Smooth muscle cell (in vitro differentiated cells): ENCODE results near the gene SLC25A33. TPM values are rescaled to one million over a fixed set of nuclear protein-coding genes. Genes with fewer than 3 reads are reported as not detected.
"Not testable (repeated sequence)": the region's sequence is repeated elsewhere in the genome, so short reads cannot be mapped to it uniquely, and the experiment has no call there.

ENCODE experiments used
- DNase-seq: peaks from one replicate; lab custom pipeline; 2025; ENCODE audit not compliant: unreplicated experiment; lab: John Stamatoyannopoulos, UW
- H2AFZ ChIP-seq: fragments of 200-600 bp; sonication (generic); 2 replicates; pipeline ENCODE4 v1.6.0; 2016; ENCODE audit warnings: antibody characterized with exemption, low read depth, mild to moderate bottlenecking
- H3F3A ChIP-seq: fragments of 200-600 bp; sonication (generic); 2 replicates; pipeline ENCODE4 v1.6.0; 2017; ENCODE audit warnings: antibody characterized with exemption, low read depth
- H3K27ac ChIP-seq: fragments of 200-600 bp; sonication (generic); 2 replicates; pipeline ENCODE4 v1.5.1; 2016; ENCODE audit warnings: low read depth, mild to moderate bottlenecking
- H3K27me3 ChIP-seq: fragments of 200-600 bp; sonication (generic); 2 replicates; pipeline ENCODE4 v1.6.1; 2016; ENCODE audit warnings: low read depth, mild to moderate bottlenecking
- H3K36me3 ChIP-seq: fragments of 200-600 bp; sonication (generic); 2 replicates; pipeline ENCODE4 v1.5.1; 2016; ENCODE audit warnings: low read depth
- H3K4me1 ChIP-seq: fragments of 200-600 bp; sonication (generic); 2 replicates; pipeline ENCODE4 v1.5.1; 2016; ENCODE audit warnings: low read depth
- H3K4me2 ChIP-seq: fragments of 200-600 bp; sonication (generic); 2 replicates; pipeline ENCODE4 v1.6.0; 2016; ENCODE audit warnings: mild to moderate bottlenecking
- H3K4me3 ChIP-seq: fragments of 200-600 bp; sonication (generic); 2 replicates; pipeline ENCODE4 v1.5.1; 2016; ENCODE audit warnings: mild to moderate bottlenecking
- H3K79me2 ChIP-seq: fragments of 200-600 bp; sonication (generic); 2 replicates; pipeline ENCODE4 v1.6.0; 2016; ENCODE audit warnings: low read depth, mild to moderate bottlenecking
- H3K9ac ChIP-seq: fragments of 200-600 bp; sonication (generic); 2 replicates; pipeline ENCODE4 v1.6.0; 2016; ENCODE audit warnings: low read depth
- H3K9me3 ChIP-seq: fragments of 200-600 bp; sonication (generic); replicated peaks from 2 replicates; pipeline ENCODE4 v1.5.1; 2016; ENCODE audit warnings: low read depth
- H4K20me1 ChIP-seq: fragments of 200-600 bp; sonication (generic); 2 replicates; pipeline ENCODE4 v1.6.0; 2016; ENCODE audit warnings: low read depth
- WGBS: methylation state at CpG from one replicate; pipeline ENCODE4 v1.1.7; 2016; ENCODE audit warnings: low lambda C conversion rate; 5-methylcytosine and 5-hydroxymethylcytosine counted together
- polyA plus RNA-seq: library from polyadenylated mRNA; unstranded; fragments of >200 nt; fragmentation: Nextera tagmentation; extraction: Ambion mirVana; gene quantifications from 2 replicates; pipeline ENCODE4 v1.2.1, GENCODE V29; 2016
- total RNA-seq: library from RNA; depleted of rRNA; stranded (reverse); fragments of >200 nt; gene quantifications from 2 replicates; pipeline ENCODE4 v1.2.3, GENCODE V29; 2014
- TF ChIP-seq, protein P1 (sequence below): fragments of 200-600 bp; sonication (generic); IDR thresholded peaks from 2 replicates; pipeline ENCODE4 v1.5.1; 2017; ENCODE audit warnings: borderline replicate concordance, mild to moderate bottlenecking, antibody characterized with exemption; ENCODE audit not compliant: insufficient read depth, poor library complexity, severe bottlenecking

The SLC25A33 gene
- total and polyA plus RNA-seq, 2 experiments from 2014 or later: 5.4 to 5.5 TPM

DNA sequence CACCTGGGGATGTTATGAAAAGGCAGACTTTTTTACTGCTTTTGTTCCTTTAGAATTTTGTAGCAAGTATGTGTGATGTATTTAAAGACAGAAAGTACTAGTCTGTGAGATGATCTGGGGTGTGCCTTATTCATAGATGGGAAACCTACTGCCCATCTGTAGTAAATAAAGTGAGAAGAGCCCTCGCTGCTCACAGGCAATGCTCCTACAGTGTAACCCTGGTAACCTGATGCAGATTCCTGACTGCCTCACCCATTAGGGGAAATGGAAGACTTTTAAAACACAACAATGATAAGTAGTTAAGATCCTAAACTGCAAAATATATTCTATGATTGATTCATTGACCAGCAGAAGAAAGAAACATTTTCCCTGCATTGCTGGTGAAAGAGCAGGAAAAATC, 30.0 kb downstream of the SLC25A33 start:
- no peaks in the 10 kb centered on the region for H3K27me3 ChIP-seq
- H3K79me2 ChIP-seq: no peaks in the 10 kb centered on the region
- no peak for DNase-seq
- no peak overlapping the region for H3K9ac ChIP-seq
- 79% methylated on average over 1 of the region's 1 CpG for WGBS
- no peak overlapping the region for H3K27ac ChIP-seq
- TF ChIP-seq, protein P1, sequence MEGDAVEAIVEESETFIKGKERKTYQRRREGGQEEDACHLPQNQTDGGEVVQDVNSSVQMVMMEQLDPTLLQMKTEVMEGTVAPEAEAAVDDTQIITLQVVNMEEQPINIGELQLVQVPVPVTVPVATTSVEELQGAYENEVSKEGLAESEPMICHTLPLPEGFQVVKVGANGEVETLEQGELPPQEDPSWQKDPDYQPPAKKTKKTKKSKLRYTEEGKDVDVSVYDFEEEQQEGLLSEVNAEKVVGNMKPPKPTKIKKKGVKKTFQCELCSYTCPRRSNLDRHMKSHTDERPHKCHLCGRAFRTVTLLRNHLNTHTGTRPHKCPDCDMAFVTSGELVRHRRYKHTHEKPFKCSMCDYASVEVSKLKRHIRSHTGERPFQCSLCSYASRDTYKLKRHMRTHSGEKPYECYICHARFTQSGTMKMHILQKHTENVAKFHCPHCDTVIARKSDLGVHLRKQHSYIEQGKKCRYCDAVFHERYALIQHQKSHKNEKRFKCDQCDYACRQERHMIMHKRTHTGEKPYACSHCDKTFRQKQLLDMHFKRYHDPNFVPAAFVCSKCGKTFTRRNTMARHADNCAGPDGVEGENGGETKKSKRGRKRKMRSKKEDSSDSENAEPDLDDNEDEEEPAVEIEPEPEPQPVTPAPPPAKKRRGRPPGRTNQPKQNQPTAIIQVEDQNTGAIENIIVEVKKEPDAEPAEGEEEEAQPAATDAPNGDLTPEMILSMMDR: no peak
- H3K36me3 ChIP-seq: no peaks in the 10 kb centered on the region
- H3K4me3 ChIP-seq: no peak overlapping the region
- no peaks in the 10 kb centered on the region for H3F3A ChIP-seq
- H2AFZ ChIP-seq: no peak overlapping the region
- no peak overlapping the region for H3K4me2 ChIP-seq
- H3K9me3 ChIP-seq: no peaks in the 10 kb centered on the region
- no peaks in the 10 kb centered on the region for H3K4me1 ChIP-seq
- no peaks in the 10 kb centered on the region for H4K20me1 ChIP-seq

- not testable (repeated sequence) for H3K79me2 ChIP-seq, H3K27me3 ChIP-seq, H3K4me1 ChIP-seq, H3K4me2 ChIP-seq, H3K4me3 ChIP-seq, H4K20me1 ChIP-seq, H3K27ac ChIP-seq, H3F3A ChIP-seq, H3K9ac ChIP-seq, DNase-seq, H3K36me3 ChIP-seq, H2AFZ ChIP-seq, H3K9me3 ChIP-seq
- WGBS: 81% methylated on average over 16 of the region's 16 CpGs
Measured at GRCh38 chr1:9570886-9571529, 31.7 kb downstream of the SLC25A33 start.

DNA sequence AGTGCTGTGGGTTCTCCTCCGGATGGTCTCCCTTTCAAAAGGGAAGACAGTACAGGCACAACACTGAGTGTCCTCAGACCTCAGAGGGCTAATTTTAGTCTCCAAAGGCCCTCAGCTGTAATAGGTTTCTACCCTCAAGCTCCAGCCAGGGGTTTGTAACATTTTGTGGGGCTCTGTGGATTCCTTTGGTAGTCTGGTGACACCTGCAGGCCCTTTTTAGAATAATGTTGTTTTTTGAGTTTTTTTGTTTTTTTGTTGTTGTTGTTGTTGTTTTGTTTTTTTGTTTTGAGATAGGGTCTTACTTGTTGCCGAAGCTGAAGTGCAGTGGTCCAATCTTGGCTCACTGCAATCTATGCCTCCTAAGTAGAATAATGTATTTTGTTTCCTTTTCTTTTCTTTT, 34.5 kb downstream of the SLC25A33 start:
- TF ChIP-seq, protein P1: peak; percentile 45
- no peaks in the 10 kb centered on the region for H4K20me1 ChIP-seq
- H3K27me3 ChIP-seq: no peaks in the 10 kb centered on the region
- no peaks in the 10 kb centered on the region for H3F3A ChIP-seq
- H3K9ac ChIP-seq: no peak overlapping the region
- no peak overlapping the region for H3K4me3 ChIP-seq
- no peaks in the 10 kb centered on the region for H3K79me2 ChIP-seq
- no peaks in the 10 kb centered on the region for H3K9me3 ChIP-seq
- H2AFZ ChIP-seq: no peak overlapping the region
- no peak overlapping the region for H3K4me2 ChIP-seq
- H3K4me1 ChIP-seq: no peaks in the 10 kb centered on the region
- WGBS: 88% methylated on average over 2 of the region's 2 CpGs
- DNase-seq: no peak
- no peak overlapping the region for H3K27ac ChIP-seq
- no peaks in the 10 kb centered on the region for H3K36me3 ChIP-seq

DNA sequence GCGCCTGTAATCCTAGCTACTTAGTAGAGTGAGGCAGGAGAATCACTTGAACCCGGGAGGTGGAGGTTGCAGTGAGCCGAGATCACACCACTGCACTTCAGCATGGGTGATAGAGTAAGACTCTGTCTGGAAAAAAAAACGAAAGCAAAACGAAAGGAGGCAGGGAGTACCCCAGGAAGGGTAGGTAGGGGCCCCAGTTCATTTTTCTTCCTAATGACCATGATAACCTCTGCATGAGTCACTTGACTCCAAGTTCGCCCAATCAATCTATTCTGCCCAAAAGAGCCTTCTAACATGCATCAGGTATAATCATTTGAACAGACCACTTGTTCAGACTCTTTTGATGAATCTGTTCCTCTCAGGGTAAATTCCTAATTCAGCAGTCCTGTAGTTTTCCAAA, 36.2 kb downstream of the SLC25A33 start:
- Histone ChIP-seq H4K20me1 (no peaks in the 10 kb centered on the region), H3K9me3 (no peaks in the 10 kb centered on the region), H3F3A (no peaks in the 10 kb centered on the region), H3K27ac (no peak overlapping the region), H3K4me3 (no peak overlapping the region), H3K27me3 (no peaks in the 10 kb centered on the region), H3K79me2 (no peaks in the 10 kb centered on the region), H3K4me2 (no peak overlapping the region), H3K36me3 (no peaks in the 10 kb centered on the region), H3K9ac (no peak overlapping the region), H3K4me1 (no peaks in the 10 kb centered on the region), H2AFZ (no peak overlapping the region)
- no peak for DNase-seq
- TF ChIP-seq, protein P1: no peak
- WGBS: 97% methylated on average over 6 of the region's 6 CpGs
